Upper lobe of left lung (tissue), 4 donors: ENCODE data around the gene ZNF280D.

Source experiments
- EP300 ChIP-seq, 4 donors: sonication (generic); formaldehyde crosslinking; IDR thresholded peaks; one replicate each; pipeline ENCODE4 v1.5.1; 2017; ENCODE audit warnings: antibody characterized with exemption in 4 of 4, control low read depth in 2 of 4
- POLR2A ChIP-seq, 4 donors: fragments of 450-650 bp; IDR thresholded peaks; one replicate each; pipeline ENCODE4 v1.5.1; 2016 to 2017; ENCODE audit warnings: antibody characterized with exemption in 4 of 4, mild to moderate bottlenecking in 2 of 4
- TF ChIP-seq, protein P1 (sequence below), 6 experiments: fragments of 450-650 bp in 4 of 6; fragments of 200-600 bp in 2 of 6; sonication (generic) in 2 of 6; IDR thresholded peaks; one replicate each; pipeline ENCODE4 v1.5.1; 2016 to 2019; ENCODE audit warnings: antibody characterized with exemption in 6 of 6

DNA sequence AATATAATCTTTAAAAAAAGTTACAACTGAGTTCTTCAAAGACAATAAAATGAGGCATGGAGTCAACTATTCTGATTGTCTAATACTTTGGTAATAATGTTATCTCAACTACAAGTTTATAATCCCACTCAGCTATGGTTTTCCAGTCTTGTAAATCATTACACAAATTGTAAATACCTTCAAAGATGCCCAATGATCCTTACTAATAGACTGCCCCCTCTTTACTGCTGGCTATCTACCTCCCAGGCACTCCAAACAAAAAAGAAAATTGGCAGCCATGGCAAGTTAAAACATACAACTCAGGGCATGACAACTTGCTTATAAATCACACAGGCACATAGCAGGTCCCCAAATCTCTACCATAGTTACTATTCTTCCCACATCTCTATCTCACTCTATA, 58.5 kb downstream of the ZNF280D start:
- TF ChIP-seq, protein P1, sequence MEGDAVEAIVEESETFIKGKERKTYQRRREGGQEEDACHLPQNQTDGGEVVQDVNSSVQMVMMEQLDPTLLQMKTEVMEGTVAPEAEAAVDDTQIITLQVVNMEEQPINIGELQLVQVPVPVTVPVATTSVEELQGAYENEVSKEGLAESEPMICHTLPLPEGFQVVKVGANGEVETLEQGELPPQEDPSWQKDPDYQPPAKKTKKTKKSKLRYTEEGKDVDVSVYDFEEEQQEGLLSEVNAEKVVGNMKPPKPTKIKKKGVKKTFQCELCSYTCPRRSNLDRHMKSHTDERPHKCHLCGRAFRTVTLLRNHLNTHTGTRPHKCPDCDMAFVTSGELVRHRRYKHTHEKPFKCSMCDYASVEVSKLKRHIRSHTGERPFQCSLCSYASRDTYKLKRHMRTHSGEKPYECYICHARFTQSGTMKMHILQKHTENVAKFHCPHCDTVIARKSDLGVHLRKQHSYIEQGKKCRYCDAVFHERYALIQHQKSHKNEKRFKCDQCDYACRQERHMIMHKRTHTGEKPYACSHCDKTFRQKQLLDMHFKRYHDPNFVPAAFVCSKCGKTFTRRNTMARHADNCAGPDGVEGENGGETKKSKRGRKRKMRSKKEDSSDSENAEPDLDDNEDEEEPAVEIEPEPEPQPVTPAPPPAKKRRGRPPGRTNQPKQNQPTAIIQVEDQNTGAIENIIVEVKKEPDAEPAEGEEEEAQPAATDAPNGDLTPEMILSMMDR (IDR thresholded peaks at IDR 0.05): no peak
- TF ChIP-seq EP300 (IDR thresholded peaks at IDR 0.05) (no peak), POLR2A (IDR thresholded peaks at IDR 0.05) (no peak)
